Measurements from ENCODE around the gene NDUFAF7.
"Not testable (repeated sequence)": the region's sequence is repeated elsewhere in the genome, so short reads cannot be mapped to it uniquely, and the experiment has no call there.

Gene NDUFAF7

DNA sequence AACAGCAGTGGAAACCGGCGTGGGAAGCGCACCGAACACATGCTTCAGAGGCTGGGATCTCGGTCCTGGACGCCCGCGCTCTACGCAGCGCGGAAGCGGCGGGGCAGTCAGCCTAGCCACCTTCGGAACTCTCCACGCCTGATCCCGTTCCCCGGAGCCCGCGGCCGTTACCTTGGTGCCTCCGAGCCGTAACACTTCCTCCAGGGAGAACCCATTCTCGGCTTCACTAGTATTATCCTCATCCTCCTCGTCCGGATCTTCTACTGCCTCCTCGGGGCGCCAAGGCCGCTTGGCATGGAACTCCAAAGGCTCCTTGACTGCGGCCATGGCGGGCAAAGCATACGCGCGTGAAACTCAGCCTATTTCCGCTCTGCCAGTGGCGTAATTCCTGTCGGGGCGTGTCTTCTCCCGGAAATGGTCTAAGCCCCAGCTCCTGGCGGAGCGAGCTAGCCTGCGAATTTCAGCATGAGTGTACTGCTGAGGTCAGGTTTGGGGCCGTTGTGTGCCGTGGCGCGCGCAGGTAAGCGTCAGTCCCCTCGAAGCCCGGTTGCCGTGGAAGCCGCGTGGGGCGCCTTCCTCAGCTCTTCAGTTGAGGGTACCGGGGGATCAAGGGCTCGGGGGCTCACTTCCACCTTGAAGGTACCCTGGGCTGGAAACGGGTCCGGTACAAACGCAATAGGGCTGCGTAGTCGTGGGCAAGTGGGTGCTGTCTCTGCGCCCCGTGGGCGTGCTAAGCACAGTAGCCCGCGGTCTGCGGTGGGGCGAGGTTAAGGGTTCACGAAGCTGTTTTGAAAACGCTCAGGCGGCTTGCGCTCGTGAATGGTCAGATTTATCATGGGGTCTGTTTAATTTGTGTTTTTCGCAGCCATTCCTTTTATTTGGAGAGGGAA is at the start of gene NDUFAF7, which contains the start of gene CEBPZ:
TSS of gene NDUFAF7 (plus strand) at position 418 of the 890 bp plus-strand sequence. CDS start at position 466, 48 bp downstream.
TSS of gene CEBPZ (minus strand) at position 356 of the 890 bp plus-strand sequence. CDS start at position 327, 29 bp downstream.
- Histone ChIP-seq H3K27me3 (ENCODE audit: control insufficient read depth in 1 of 2, insufficient read depth in 2 of 2, low read length in 2 of 2) (no peaks in the 10 kb centered on the region), H3K27ac (ENCODE audit: low read depth, low read length) (peak within 1 kb of the TSS; percentile 96), H3K36me3 (ENCODE audit: insufficient read depth, low read length) (peaks cover 18% of the 10 kb centered on the region), H3K4me3 (ENCODE audit: low read depth in 1 of 2, low read length in 2 of 2) (peak within 1 kb of the TSS; percentile 88 to 95), H3K9me3 (ENCODE audit: low read length) (no peaks in the 10 kb centered on the region), H3K9ac (ENCODE audit: low read length) (peak within 1 kb of the TSS; percentile 98), H3K4me1 (ENCODE audit: insufficient read depth, low read length) (peaks cover 26% of the 10 kb centered on the region)

GRCh38 chr2:37181726-37182684 is 49.5 kb upstream of the NDUFAF7 start:
- Histone ChIP-seq H3K4me3 (ENCODE audit: low read depth in 1 of 2, low read length in 2 of 2) (no peak overlapping the region), H3K4me1 (ENCODE audit: insufficient read depth, low read length) (no peaks in the 10 kb centered on the region), H3K9me3 (ENCODE audit: low read length) (no peaks in the 10 kb centered on the region), H3K9ac (ENCODE audit: low read length) (no peak overlapping the region), H3K27ac (ENCODE audit: low read depth, low read length) (no peak overlapping the region), H3K36me3 (ENCODE audit: insufficient read depth, low read length) (no peaks in the 10 kb centered on the region), H3K27me3 (ENCODE audit: control insufficient read depth in 1 of 2, insufficient read depth in 2 of 2, low read length in 2 of 2) (no peaks in the 10 kb centered on the region)

DNA sequence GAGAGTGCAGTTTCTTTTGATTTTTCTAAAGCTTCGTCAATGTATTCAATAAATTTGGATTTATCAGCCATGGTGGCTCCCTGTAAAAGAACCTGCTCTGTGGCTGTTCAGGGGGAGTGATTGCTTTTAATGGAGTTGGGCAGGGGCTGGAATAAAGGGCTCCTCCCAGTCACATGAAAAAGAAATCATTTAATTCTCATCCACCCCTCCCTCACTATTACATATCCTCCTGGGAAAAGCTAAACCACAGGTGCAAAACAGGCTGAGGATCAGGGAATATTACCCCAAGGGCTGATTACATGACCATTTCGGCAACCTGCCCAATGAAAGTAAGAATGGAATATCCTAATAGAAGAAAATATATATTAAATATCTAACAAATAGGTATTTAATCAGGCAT is 42.9 kb upstream of the NDUFAF7 start, which contains the start of gene SULT6B1:
TSS of gene SULT6B1 (minus strand) at position 101 of the 400 bp plus-strand sequence. CDS start at position 71, 30 bp downstream.
- H3K4me3 ChIP-seq (ENCODE audit: low read depth in 1 of 2, low read length in 2 of 2) = no peak within 1 kb of the TSS
- H3K36me3 ChIP-seq (ENCODE audit: insufficient read depth, low read length) = no peaks in the 10 kb centered on the region
- H3K27ac ChIP-seq (ENCODE audit: low read depth, low read length) = no peak within 1 kb of the TSS
- H3K9ac ChIP-seq (ENCODE audit: low read length) = no peak within 1 kb of the TSS
- no peaks in the 10 kb centered on the region for H3K4me1 ChIP-seq (ENCODE audit: insufficient read depth, low read length)
- no peaks in the 10 kb centered on the region for H3K27me3 ChIP-seq (ENCODE audit: control insufficient read depth in 1 of 2, insufficient read depth in 2 of 2, low read length in 2 of 2)
- H3K9me3 ChIP-seq (ENCODE audit: low read length) = no peaks in the 10 kb centered on the region

DNA sequence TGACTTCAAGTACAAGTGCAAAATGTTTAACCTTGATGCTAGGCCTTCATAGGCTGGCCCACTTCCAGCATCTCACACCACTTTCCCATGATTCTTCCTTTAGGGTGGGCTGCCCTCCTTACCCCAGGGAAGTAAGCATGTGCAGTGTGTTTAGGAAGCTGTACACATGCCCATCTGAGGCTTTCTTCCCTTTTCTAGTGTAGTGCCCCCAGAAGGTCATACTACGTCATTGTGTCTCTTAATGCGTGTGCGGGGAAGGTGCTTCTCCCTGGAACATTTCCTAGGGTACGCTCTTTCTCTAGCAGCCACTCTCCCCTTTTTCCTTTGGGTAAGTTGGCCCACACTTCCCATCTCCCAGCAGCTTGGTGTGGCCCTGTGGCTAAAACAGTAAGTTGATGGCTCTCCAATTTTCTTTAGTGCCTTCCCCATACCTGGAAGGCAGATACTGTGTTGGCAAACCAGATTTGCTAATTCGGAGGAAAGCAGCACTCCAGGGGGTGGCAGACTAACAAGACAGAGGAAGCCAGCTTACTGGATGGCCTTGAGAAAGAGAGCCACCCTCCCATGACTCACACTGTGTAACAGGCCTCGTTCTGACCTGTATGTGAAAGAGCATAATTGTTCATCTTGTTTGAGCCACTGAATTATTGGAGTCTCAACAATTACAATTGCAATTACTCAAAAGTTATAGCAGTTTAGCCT is 41.9 kb upstream of the NDUFAF7 start:
- H3K27ac ChIP-seq (ENCODE audit: low read depth, low read length) = no peak overlapping the region
- H3K36me3 ChIP-seq (ENCODE audit: insufficient read depth, low read length) = no peaks in the 10 kb centered on the region
- H3K27me3 ChIP-seq (ENCODE audit: control insufficient read depth in 1 of 2, insufficient read depth in 2 of 2, low read length in 2 of 2) = no peaks in the 10 kb centered on the region
- no peaks in the 10 kb centered on the region for H3K9me3 ChIP-seq (ENCODE audit: low read length)
- no peak overlapping the region for H3K9ac ChIP-seq (ENCODE audit: low read length)
- no peak overlapping the region for H3K4me3 ChIP-seq (ENCODE audit: low read depth in 1 of 2, low read length in 2 of 2)
- H3K4me1 ChIP-seq (ENCODE audit: insufficient read depth, low read length) = no peaks in the 10 kb centered on the region

DNA sequence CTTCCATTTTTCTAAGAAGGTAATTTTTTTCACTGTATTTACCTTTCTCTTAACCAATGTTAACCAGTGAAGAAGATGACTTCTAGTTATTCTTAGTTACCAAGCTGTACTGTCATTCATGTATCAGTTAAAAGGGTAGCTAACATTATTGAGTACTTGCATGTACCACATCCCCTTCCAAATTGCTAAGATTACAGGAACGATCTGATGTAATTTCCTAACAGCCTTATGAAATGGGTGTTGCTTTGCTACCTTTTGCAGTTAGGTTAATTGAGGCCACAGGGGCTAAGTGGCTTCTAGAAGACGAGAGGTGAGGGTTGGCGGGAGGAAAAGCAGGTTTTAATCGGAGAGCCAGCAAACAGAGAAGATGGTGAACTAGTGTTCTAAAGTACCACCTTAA is 41.2 kb upstream of the NDUFAF7 start:
- Histone ChIP-seq H3K9me3 (ENCODE audit: low read length) (no peaks in the 10 kb centered on the region), H3K27ac (ENCODE audit: low read depth, low read length) (no peak overlapping the region), H3K9ac (ENCODE audit: low read length) (no peak overlapping the region), H3K36me3 (ENCODE audit: insufficient read depth, low read length) (no peaks in the 10 kb centered on the region), H3K4me1 (ENCODE audit: insufficient read depth, low read length) (no peaks in the 10 kb centered on the region), H3K4me3 (ENCODE audit: low read depth in 1 of 2, low read length in 2 of 2) (no peak overlapping the region), H3K27me3 (ENCODE audit: control insufficient read depth in 1 of 2, insufficient read depth in 2 of 2, low read length in 2 of 2) (no peaks in the 10 kb centered on the region)

DNA sequence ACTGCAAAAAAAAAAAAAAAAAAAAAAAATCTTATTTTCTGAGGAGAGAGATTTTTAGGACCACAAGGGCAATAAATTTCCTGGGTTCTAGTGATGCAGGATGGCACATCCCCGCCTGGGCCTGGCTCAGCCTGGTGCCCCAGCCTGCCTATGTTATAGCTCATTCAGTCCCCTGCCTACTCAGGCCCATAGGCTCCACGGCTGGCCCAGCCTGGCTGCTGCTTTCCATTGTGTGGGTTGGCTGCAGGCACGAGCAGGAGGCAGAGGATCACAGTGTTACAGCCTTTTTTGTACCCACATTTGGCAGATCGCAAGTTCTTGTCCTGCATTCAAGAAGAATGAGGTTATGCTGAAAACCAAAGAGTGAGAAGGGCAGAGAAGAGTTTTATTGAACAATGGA is 40.2 kb upstream of the NDUFAF7 start:
- no peak overlapping the region for H3K27ac ChIP-seq (ENCODE audit: low read depth, low read length)
- H3K4me1 ChIP-seq (ENCODE audit: insufficient read depth, low read length) = peaks cover 4% of the 10 kb centered on the region
- H3K9me3 ChIP-seq (ENCODE audit: low read length) = no peaks in the 10 kb centered on the region
- no peak overlapping the region for H3K4me3 ChIP-seq (ENCODE audit: low read depth in 1 of 2, low read length in 2 of 2)
- H3K9ac ChIP-seq (ENCODE audit: low read length) = no peak overlapping the region
- no peaks in the 10 kb centered on the region for H3K27me3 ChIP-seq (ENCODE audit: control insufficient read depth in 1 of 2, insufficient read depth in 2 of 2, low read length in 2 of 2)
- no peaks in the 10 kb centered on the region for H3K36me3 ChIP-seq (ENCODE audit: insufficient read depth, low read length)

GRCh38 chr2:37191747-37192146 is 39.7 kb upstream of the NDUFAF7 start:
- no peak overlapping the region for H3K9ac ChIP-seq (ENCODE audit: low read length)
- H3K36me3 ChIP-seq (ENCODE audit: insufficient read depth, low read length) = no peaks in the 10 kb centered on the region
- no peak overlapping the region for H3K4me3 ChIP-seq (ENCODE audit: low read depth in 1 of 2, low read length in 2 of 2)
- H3K27me3 ChIP-seq (ENCODE audit: control insufficient read depth in 1 of 2, insufficient read depth in 2 of 2, low read length in 2 of 2) = no peaks in the 10 kb centered on the region
- no peak overlapping the region for H3K27ac ChIP-seq (ENCODE audit: low read depth, low read length)
- H3K9me3 ChIP-seq (ENCODE audit: low read length) = no peaks in the 10 kb centered on the region
- H3K4me1 ChIP-seq (ENCODE audit: insufficient read depth, low read length) = peaks cover 4% of the 10 kb centered on the region

DNA sequence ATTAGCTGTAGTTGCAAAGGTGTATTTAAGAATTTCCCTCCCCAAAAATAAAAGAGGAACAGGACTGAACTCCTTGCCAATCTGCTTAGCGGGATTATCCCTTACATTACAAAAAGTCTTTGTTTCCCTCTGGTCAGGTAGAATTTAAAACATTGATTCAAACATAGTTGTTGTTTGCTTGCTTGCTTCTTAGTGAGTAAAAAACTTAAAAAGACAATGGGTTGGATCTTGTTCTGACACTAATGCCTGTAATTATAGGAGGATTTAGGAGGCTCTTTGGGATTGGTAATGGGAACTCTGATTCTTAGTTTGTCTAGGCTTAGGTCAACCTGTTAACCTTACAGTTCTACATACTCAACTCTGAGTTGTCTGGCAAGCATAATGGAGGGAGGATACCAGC is 38.9 kb upstream of the NDUFAF7 start:
- Histone ChIP-seq H3K36me3 (ENCODE audit: insufficient read depth, low read length) (no peaks in the 10 kb centered on the region), H3K27me3 (ENCODE audit: control insufficient read depth in 1 of 2, insufficient read depth in 2 of 2, low read length in 2 of 2) (no peaks in the 10 kb centered on the region), H3K9ac (ENCODE audit: low read length) (no peak overlapping the region), H3K4me3 (ENCODE audit: low read depth in 1 of 2, low read length in 2 of 2) (no peak overlapping the region), H3K4me1 (ENCODE audit: insufficient read depth, low read length) (peaks cover 10% of the 10 kb centered on the region), H3K27ac (ENCODE audit: low read depth, low read length) (no peak overlapping the region), H3K9me3 (ENCODE audit: low read length) (no peaks in the 10 kb centered on the region)

DNA sequence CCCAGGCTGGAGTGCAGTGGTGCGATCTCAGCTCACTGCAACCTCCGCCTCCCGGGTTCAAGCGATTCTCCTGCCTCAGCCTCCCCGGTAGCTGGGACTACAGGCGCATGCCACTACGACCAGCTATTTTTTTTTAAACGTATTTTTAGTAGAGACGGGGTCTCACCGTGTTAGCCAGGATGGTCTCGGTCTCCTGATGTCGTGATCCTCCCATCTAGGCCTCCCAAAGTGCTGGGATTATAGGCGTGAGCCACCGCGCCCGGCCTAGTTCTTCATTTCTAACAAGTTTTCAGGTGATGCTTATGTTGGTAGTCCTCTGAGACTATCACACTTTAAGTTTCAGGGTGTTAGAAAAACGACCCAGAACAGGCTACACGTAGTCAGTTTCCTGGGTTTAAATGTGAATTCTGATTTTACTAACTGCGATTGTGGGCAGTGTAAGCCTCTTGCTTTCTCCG is 35.6 kb upstream of the NDUFAF7 start:
- Histone ChIP-seq H3K4me3 (ENCODE audit: low read depth in 1 of 2, low read length in 2 of 2) (peak overlapping the region; percentile 45 to 95), H3K4me1 (ENCODE audit: insufficient read depth, low read length) (peaks cover 15% of the 10 kb centered on the region), H3K9ac (ENCODE audit: low read length) (peak overlapping the region; percentile 92), H3K27ac (ENCODE audit: low read depth, low read length) (peak overlapping the region; percentile 98)
- H3K27me3 ChIP-seq (ENCODE audit: control insufficient read depth in 1 of 2, insufficient read depth in 2 of 2, low read length in 2 of 2); H3K9me3 ChIP-seq (ENCODE audit: low read length); H3K36me3 ChIP-seq (ENCODE audit: insufficient read depth, low read length): not testable (repeated sequence)

DNA sequence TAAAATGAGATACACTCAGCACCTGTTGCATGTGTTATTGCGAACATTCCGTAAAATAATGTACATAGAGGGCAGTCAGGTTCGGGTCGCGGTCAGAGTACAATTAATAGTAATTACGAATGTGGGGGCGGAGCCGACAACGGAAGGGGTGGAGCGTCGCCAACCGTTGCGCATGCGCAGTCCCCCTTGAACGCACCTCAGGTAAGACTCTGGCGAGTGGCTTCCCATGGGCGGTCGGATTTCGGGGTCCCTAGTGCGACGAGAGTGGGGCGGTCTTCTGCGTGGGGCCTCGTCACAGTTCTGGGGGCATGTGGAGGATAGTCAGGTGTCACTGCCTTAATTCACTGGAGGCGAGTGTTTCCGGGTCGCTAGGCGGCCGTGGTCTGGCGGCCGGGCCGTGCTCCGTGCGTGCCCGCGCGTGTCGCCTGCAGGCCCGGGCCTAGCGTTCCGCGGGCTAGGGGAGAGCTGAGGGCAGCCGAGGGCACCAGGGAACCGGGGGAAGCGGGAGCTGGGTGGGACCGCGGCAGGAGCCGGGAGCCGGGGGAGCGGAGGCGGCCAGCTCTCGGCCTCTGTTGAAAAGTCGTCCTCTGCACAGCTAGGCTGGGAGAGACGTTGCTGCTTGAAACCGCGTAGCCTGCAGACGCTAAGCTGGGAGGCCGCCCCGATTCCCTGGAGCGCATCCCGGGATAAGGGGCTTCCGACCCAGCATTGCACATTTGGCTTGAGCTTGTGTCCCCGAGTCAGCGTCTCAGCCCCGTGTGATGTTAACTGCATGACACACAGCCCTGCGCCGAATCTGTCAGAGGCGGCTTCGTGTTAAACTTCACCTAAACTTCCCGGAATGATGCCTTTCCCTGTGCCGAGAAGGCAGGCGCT is 34.9 kb upstream of the NDUFAF7 start, which contains the start of gene CEBPZOS:
TSS of gene CEBPZOS (plus strand) at position 177 of the 876 bp plus-strand sequence. CDS start 3,209 bp downstream, outside the sequence.
- H3K27ac ChIP-seq (ENCODE audit: low read depth, low read length) = peak within 1 kb of the TSS; percentile 98
- no peaks in the 10 kb centered on the region for H3K9me3 ChIP-seq (ENCODE audit: low read length)
- H3K4me3 ChIP-seq (ENCODE audit: low read depth in 1 of 2, low read length in 2 of 2) = peak within 1 kb of the TSS; percentile 45 to 95
- peaks cover 13% of the 10 kb centered on the region for H3K36me3 ChIP-seq (ENCODE audit: insufficient read depth, low read length)
- H3K27me3 ChIP-seq (ENCODE audit: control insufficient read depth in 1 of 2, insufficient read depth in 2 of 2, low read length in 2 of 2) = no peaks in the 10 kb centered on the region
- peaks cover 15% of the 10 kb centered on the region for H3K4me1 ChIP-seq (ENCODE audit: insufficient read depth, low read length)
- peak within 1 kb of the TSS; percentile 92 for H3K9ac ChIP-seq (ENCODE audit: low read length)
